AG09309 (cell line): ENCODE data around the gene ERC1.
A peak's percentile ranks its signal among the peaks of the same experiment; 100 is the strongest.

Experiments used
- DNase-seq: peaks from one replicate; pipeline ENCODE4 v3.0.0-alpha.2; 2010; ENCODE audit warnings: low read depth
- H3K4me3 ChIP-seq: 2 replicates; pipeline ENCODE4 v1.5.1; 2011; ENCODE audit warnings: mild to moderate bottlenecking, low read depth, low read length, moderate library complexity; ENCODE audit not compliant: control insufficient read depth
- TF ChIP-seq, protein P1 (sequence below): IDR thresholded peaks from 2 replicates; pipeline ENCODE4 v1.5.1; 2011; ENCODE audit warnings: mild to moderate bottlenecking, low read depth, low read length, inconsistent platforms; ENCODE audit not compliant: insufficient read depth, control insufficient read depth; ENCODE audit errors: missing control alignments

Gene ERC1

DNA sequence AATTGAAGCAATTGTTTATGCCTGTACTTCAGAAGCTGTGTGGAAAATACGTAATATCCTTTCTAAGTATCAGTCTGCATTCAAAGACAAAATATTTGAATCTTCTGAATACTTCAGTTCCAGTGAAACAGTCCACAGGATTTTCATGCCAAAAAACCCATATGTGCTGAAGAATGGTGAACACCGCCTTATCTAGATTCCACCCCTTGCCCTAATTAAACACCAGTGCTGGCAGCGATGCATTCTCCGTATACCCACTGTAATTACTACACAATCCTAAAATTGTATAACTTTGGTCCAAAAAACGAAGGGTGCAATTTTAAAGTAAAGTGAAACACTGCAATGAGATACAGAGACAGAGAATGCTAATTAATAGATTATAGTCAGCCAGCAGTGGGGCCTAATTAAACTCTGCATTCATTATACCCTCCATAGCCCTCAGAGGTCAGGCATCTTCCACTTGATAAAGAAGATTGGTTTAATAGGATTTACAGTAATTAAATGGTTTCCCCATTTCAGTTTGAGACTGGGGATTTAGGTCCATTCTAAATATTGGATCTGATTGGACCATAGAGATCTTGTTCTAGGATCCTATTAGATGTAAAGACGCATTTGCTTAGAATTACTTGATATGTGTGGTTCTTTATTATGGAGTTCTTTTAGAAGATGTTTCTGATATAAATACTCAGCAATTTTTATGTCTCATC lies 43.9 kb downstream of the ERC1 start:
- H3K4me3 ChIP-seq = no peak overlapping the region
- TF ChIP-seq, protein P1, sequence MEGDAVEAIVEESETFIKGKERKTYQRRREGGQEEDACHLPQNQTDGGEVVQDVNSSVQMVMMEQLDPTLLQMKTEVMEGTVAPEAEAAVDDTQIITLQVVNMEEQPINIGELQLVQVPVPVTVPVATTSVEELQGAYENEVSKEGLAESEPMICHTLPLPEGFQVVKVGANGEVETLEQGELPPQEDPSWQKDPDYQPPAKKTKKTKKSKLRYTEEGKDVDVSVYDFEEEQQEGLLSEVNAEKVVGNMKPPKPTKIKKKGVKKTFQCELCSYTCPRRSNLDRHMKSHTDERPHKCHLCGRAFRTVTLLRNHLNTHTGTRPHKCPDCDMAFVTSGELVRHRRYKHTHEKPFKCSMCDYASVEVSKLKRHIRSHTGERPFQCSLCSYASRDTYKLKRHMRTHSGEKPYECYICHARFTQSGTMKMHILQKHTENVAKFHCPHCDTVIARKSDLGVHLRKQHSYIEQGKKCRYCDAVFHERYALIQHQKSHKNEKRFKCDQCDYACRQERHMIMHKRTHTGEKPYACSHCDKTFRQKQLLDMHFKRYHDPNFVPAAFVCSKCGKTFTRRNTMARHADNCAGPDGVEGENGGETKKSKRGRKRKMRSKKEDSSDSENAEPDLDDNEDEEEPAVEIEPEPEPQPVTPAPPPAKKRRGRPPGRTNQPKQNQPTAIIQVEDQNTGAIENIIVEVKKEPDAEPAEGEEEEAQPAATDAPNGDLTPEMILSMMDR = no peak
- DNase-seq = no peak

DNA sequence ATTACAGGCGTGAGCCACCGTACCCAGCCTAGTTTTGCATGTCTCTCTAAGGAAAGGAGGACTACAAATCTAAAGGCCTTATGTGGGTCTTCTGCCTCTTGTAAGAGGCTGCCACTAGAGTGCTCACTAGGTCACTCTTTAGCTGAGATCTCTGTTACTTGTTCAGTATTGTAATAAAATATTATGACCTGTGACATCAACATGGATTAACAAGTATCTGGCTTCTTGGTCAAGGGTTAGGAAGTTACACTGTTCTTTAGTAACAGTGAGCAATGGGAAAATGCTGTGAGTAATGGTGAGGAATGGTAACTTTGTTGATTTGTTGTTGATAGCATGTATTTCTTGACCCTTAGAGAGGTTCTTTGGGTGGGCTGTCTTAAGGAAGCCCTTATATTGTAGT lies 50.5 kb downstream of the ERC1 start:
- TF ChIP-seq, protein P1 = no peak
- H3K4me3 ChIP-seq = no peak overlapping the region
- no peak for DNase-seq

DNA sequence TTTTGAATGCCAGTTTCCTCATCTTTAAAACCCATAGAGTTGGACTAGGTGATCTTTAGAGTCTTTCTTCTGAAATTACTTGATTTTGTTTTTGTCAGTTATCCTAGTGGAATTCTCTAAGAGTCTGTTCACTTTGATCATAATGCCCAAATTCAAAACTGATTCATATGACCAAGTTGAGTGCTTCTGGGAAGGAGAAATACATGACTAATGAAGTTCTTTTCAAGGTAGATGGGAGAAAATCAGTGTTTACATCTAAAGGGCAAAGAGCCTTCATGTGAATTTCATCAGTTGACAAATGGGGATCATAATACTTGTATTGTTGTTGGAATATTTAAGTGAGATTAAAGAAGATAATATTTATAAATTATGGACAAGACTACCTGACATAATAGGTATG lies 53.2 kb downstream of the ERC1 start:
- no peak for DNase-seq
- no peak overlapping the region for H3K4me3 ChIP-seq
- TF ChIP-seq, protein P1 = no peak

- DNase-seq = peak; percentile 17
- TF ChIP-seq, protein P1 = no peak
- H3K4me3 ChIP-seq = no peak overlapping the region
Measured at GRCh38 chr12:1044696-1045095, 53.7 kb downstream of the ERC1 start.

- H3K4me3 ChIP-seq = no peak overlapping the region
- TF ChIP-seq, protein P1 = no peak
- no peak for DNase-seq
Measured at GRCh38 chr12:1046727-1047126, 55.7 kb downstream of the ERC1 start.

- no peak for DNase-seq
- TF ChIP-seq, protein P1 = no peak
- no peak overlapping the region for H3K4me3 ChIP-seq
Measured at GRCh38 chr12:1047898-1048660, 57.1 kb downstream of the ERC1 start.
